SK-N-SH (cell line): ENCODE data around the gene MAN1B1. TPM values are rescaled to one million over a fixed set of nuclear protein-coding genes. Genes with fewer than 3 reads are reported as not detected.

ENCODE experiments used
- CTCF ChIA-PET: fragments of 300-600, 350-600 bp; formaldehyde crosslinking; extraction: SDS; loops from one replicate; lab custom pipeline; 2021; lab: Yijun Ruan, JAX
- POLR2A ChIA-PET: fragments of 350-600 bp; sonication (Branson Sonifier 250); formaldehyde crosslinking; extraction: SDS; loops from one replicate; lab custom pipeline; 2020; ENCODE audit warnings: antibody characterized with exemption, inconsistent platforms; lab: Yijun Ruan, JAX
- DNase-seq: peaks from one replicate; pipeline ENCODE4 v3.0.0; 2012
- H2AFZ ChIP-seq: fragments of 200-600 bp; sonication (generic); 2 replicates; pipeline ENCODE4 v1.8.1; 2016; ENCODE audit warnings: antibody characterized with exemption, mild to moderate bottlenecking, low read depth
- H3F3A ChIP-seq: fragments of 200-600 bp; sonication (generic); replicated peaks from 2 replicates; pipeline ENCODE3; 2016; ENCODE audit warnings: antibody characterized with exemption, mild to moderate bottlenecking; ENCODE audit not compliant: insufficient read depth
- H3K27ac ChIP-seq, 2 experiments: fragments of 200-500 bp in 1 of 2; fragments of 200-600 bp in 1 of 2; sonication (Bioruptor generic) in 1 of 2; sonication (generic), shearing (Covaris generic) in 1 of 2; 2 replicates each; pipeline versions ENCODE4 v1.5.1 to v1.6.1; 2014 to 2016; ENCODE audit warnings: low read depth in 2 of 2, inconsistent platforms in 1 of 2, low read length in 1 of 2, mild to moderate bottlenecking in 1 of 2, mixed read lengths in 1 of 2
- H3K27me3 ChIP-seq: fragments of 200-600 bp; sonication (generic), shearing (Covaris generic); 2 replicates; pipeline ENCODE4 v1.6.1; 2016; ENCODE audit warnings: mixed run types; ENCODE audit not compliant: insufficient read depth
- H3K36me3 ChIP-seq, 2 experiments: fragments of 200-500 bp in 1 of 2; fragments of 200-600 bp in 1 of 2; sonication (Bioruptor generic) in 1 of 2; sonication (generic) in 1 of 2; replicated peaks in 1 of 2; 2 replicates each; pipeline versions ENCODE3 to v1.5.1; 2014 to 2016; ENCODE audit warnings: low read length in 1 of 2, mild to moderate bottlenecking in 1 of 2; ENCODE audit not compliant: insufficient read depth in 2 of 2, control insufficient read depth in 1 of 2
- H3K4me1 ChIP-seq, 2 experiments: fragments of 200-500 bp in 1 of 2; fragments of 200-600 bp in 1 of 2; sonication (Bioruptor generic) in 1 of 2; sonication (generic), shearing (Covaris generic) in 1 of 2; 2 replicates each; pipeline versions ENCODE4 v1.5.1 to v1.6.1; 2014 to 2016; ENCODE audit warnings: low read depth in 1 of 2, low read length in 1 of 2, mixed run types in 1 of 2; ENCODE audit not compliant: insufficient read depth in 2 of 2, control insufficient read depth in 1 of 2
- H3K4me2 ChIP-seq: fragments of 200-600 bp; sonication (generic), shearing (Covaris generic); 2 replicates; pipeline ENCODE4 v1.6.1; 2017; ENCODE audit warnings: mixed run types
- H3K4me3 ChIP-seq, 2 experiments: fragments of 200-500 bp in 1 of 2; fragments of 200-600 bp in 1 of 2; sonication (Bioruptor generic) in 1 of 2; sonication (generic), shearing (Covaris generic) in 1 of 2; 2 replicates each; pipeline versions ENCODE4 v1.5.1 to v1.8.1; 2014 to 2016; ENCODE audit warnings: low read depth in 2 of 2, inconsistent platforms in 1 of 2, low read length in 1 of 2, mild to moderate bottlenecking in 1 of 2, mixed read lengths in 1 of 2, moderate library complexity in 1 of 2
- H3K79me2 ChIP-seq: fragments of 200-600 bp; sonication (generic); 2 replicates; pipeline ENCODE4 v1.8.1; 2017; ENCODE audit warnings: mild to moderate bottlenecking; ENCODE audit not compliant: insufficient read depth
- H3K9ac ChIP-seq: fragments of 200-600 bp; sonication (generic); 2 replicates; pipeline ENCODE4 v1.6.1; 2017; ENCODE audit warnings: mixed run types
- H3K9me2 ChIP-seq: fragments of 200-600 bp; sonication (generic); 2 replicates; pipeline ENCODE4 v1.6.1; 2017; ENCODE audit warnings: mixed run types
- H3K9me3 ChIP-seq: fragments of 200-600 bp; sonication (generic); 2 replicates; pipeline ENCODE4 v1.6.1; 2017; ENCODE audit warnings: mixed run types, mild to moderate bottlenecking, moderate library complexity
- H4K20me1 ChIP-seq: fragments of 200-600 bp; sonication (generic); 2 replicates; pipeline ENCODE4 v1.6.1; 2017; ENCODE audit warnings: mild to moderate bottlenecking, mixed run types; ENCODE audit not compliant: insufficient read depth
- FOXJ3 ChIP-seq: sonication (generic); formaldehyde crosslinking; IDR thresholded peaks from 2 replicates; pipeline ENCODE4 v1.5.1; 2020; ENCODE audit warnings: mild to moderate bottlenecking, missing genetic modification reagents
- JUND ChIP-seq: IDR thresholded peaks from 2 replicates; pipeline ENCODE4 v1.4.0; 2012
- MEF2A ChIP-seq: IDR thresholded peaks from 2 replicates; pipeline ENCODE4 v1.4.0; 2012; ENCODE audit warnings: low read depth, borderline replicate concordance
- NFIC ChIP-seq: IDR thresholded peaks from 2 replicates; pipeline ENCODE4 v1.4.0; 2012; ENCODE audit warnings: borderline replicate concordance
- POLR2AphosphoS5 ChIP-seq: IDR thresholded peaks from 2 replicates; pipeline ENCODE4 v1.6.1; 2012; ENCODE audit warnings: low read depth, low read length
- RCOR1 ChIP-seq: fragments of 150-350 bp; IDR thresholded peaks from 2 replicates; pipeline ENCODE4 v1.6.1; 2017; ENCODE audit warnings: antibody characterized with exemption, low read length
- RXRA ChIP-seq: IDR thresholded peaks from 2 replicates; pipeline ENCODE4 v1.4.0; 2012; ENCODE audit warnings: low read depth, mild to moderate bottlenecking, borderline replicate concordance
- SIN3A ChIP-seq: IDR thresholded peaks from 2 replicates; pipeline ENCODE4 v1.6.1; 2012; ENCODE audit warnings: low read depth, mild to moderate bottlenecking, low read length, moderate library complexity, borderline replicate concordance
- TCF12 ChIP-seq: IDR thresholded peaks from 2 replicates; pipeline ENCODE4 v1.4.0; 2012
- TEAD4 ChIP-seq: IDR thresholded peaks from 2 replicates; pipeline ENCODE4 v1.4.0; 2012; ENCODE audit warnings: mild to moderate bottlenecking, borderline replicate concordance; ENCODE audit not compliant: insufficient read depth
- WGBS: methylation state at CpG from one replicate; pipeline ENCODE4 v1.1.6; 2017; ENCODE audit warnings: low lambda C conversion rate; 5-methylcytosine and 5-hydroxymethylcytosine counted together
- polyA plus RNA-seq, 3 experiments: library from polyadenylated mRNA; depleted of rRNA; stranded (reverse); fragments of >200 nt; gene quantifications; 2 replicates each; pipeline ENCODE4 v1.2.3, GENCODE V29; 2012
- TF ChIP-seq, protein P1 (sequence below): fragments of 200-600 bp; sonication (generic); IDR thresholded peaks from 2 replicates; pipeline ENCODE4 v1.6.1; 2017; ENCODE audit warnings: antibody characterized with exemption, mild to moderate bottlenecking, moderate library complexity
- TF ChIP-seq, protein P2 (sequence below): fragments of 150-350 bp; IDR thresholded peaks from 2 replicates; pipeline ENCODE4 v1.6.1; 2017; ENCODE audit warnings: antibody characterized with exemption, low read length, low read depth, borderline replicate concordance
- TF ChIP-seq, protein P3 (sequence below): IDR thresholded peaks from 2 replicates; pipeline ENCODE4 v1.6.1; 2012; ENCODE audit warnings: mild to moderate bottlenecking, low read depth, low read length, moderate library complexity

MAN1B1 gene
- polyA plus RNA-seq, 1 of the 3 experiments (the other 2 are of a cell fraction), result 57.8 TPM

DNA sequence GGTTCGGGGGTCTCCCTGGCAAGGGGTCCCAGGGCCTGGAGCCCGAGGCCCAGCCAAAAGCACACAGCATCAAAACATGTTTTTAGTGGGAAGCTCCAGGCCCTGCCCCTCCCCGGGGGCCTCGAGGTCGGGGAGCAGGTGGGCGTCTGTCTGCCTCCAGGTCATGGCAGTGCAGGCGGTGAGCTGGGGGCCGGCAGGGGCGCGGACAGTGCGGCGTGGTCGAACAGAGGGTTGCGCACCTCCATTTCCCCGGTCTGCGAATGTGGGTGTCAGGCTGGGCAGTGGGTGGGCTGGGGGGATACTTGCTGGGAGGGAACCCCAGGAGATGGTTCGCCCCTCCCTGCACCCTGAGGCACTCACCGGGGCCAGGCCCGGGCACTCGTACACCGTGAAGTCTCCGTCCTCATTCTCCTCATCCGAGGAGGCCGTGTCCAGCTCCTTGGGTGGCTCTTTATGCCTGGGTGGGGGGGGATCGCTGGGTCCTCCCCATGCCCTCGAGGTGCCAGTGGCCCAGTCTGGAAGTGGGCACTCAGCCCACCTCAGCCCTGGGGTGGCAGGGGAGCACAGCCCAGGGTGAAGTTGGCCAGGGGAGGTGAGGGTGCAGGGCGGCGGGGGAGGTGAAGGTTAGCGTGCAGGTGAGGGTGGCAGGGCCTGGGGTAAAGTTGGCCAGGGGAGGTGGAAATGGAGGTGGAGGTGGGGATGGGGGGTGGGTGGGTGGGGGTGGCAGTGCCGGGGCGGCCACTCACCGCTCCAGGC is 47.0 kb upstream of the MAN1B1 start:
- CTCF ChIA-PET, result interaction anchor here (0.8 to 15.1 kb wide), 6 partner anchors 9 to 197 kb away, joined by 3 to 350 read pairs (median 10); partner anchors contain the start of genes AJM1, C8G, FBXW5 and LCN12
- Histone ChIP-seq H3K9ac (no peak overlapping the region), H3F3A (peaks cover 3% of the 10 kb centered on the region), H3K79me2 (no peaks in the 10 kb centered on the region), H3K9me2 (no peaks in the 10 kb centered on the region), H2AFZ (no peak overlapping the region), H3K4me3 (no peak overlapping the region), H3K27ac (no peak overlapping the region), H3K9me3 (no peaks in the 10 kb centered on the region), H4K20me1 (peaks cover 17% of the 10 kb centered on the region), H3K4me1 (peaks cover 8 to 23% of the 10 kb centered on the region in 2 experiments; a peak in 2 of 4 replicates), H3K4me2 (no peak overlapping the region), H3K36me3 (peaks cover 0 to 19% of the 10 kb centered on the region in 2 experiments), H3K27me3 (no peaks in the 10 kb centered on the region)
- DNase-seq, result no peak
- POLR2A ChIA-PET, result interaction anchor here (0.5 to 0.6 kb wide), 2 partner anchors 148 to 165 kb away, joined by 3 to 4 read pairs; no protein-coding TSS in a partner anchor
- no peak for TF ChIP-seq POLR2AphosphoS5
- no peak for TF ChIP-seq RXRA
- no peak for TF ChIP-seq TEAD4
- TF ChIP-seq MEF2A, result no peak
- no peak for TF ChIP-seq NFIC
- TF ChIP-seq SIN3A, result no peak
- TF ChIP-seq FOXJ3 (CRISPR knock-in tag), result no peak
- TF ChIP-seq, protein P1, sequence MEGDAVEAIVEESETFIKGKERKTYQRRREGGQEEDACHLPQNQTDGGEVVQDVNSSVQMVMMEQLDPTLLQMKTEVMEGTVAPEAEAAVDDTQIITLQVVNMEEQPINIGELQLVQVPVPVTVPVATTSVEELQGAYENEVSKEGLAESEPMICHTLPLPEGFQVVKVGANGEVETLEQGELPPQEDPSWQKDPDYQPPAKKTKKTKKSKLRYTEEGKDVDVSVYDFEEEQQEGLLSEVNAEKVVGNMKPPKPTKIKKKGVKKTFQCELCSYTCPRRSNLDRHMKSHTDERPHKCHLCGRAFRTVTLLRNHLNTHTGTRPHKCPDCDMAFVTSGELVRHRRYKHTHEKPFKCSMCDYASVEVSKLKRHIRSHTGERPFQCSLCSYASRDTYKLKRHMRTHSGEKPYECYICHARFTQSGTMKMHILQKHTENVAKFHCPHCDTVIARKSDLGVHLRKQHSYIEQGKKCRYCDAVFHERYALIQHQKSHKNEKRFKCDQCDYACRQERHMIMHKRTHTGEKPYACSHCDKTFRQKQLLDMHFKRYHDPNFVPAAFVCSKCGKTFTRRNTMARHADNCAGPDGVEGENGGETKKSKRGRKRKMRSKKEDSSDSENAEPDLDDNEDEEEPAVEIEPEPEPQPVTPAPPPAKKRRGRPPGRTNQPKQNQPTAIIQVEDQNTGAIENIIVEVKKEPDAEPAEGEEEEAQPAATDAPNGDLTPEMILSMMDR, result no peak
- no peak for TF ChIP-seq TCF12
- TF ChIP-seq, protein P2, sequence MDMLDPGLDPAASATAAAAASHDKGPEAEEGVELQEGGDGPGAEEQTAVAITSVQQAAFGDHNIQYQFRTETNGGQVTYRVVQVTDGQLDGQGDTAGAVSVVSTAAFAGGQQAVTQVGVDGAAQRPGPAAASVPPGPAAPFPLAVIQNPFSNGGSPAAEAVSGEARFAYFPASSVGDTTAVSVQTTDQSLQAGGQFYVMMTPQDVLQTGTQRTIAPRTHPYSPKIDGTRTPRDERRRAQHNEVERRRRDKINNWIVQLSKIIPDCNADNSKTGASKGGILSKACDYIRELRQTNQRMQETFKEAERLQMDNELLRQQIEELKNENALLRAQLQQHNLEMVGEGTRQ, result no peak
- TF ChIP-seq, protein P3, sequence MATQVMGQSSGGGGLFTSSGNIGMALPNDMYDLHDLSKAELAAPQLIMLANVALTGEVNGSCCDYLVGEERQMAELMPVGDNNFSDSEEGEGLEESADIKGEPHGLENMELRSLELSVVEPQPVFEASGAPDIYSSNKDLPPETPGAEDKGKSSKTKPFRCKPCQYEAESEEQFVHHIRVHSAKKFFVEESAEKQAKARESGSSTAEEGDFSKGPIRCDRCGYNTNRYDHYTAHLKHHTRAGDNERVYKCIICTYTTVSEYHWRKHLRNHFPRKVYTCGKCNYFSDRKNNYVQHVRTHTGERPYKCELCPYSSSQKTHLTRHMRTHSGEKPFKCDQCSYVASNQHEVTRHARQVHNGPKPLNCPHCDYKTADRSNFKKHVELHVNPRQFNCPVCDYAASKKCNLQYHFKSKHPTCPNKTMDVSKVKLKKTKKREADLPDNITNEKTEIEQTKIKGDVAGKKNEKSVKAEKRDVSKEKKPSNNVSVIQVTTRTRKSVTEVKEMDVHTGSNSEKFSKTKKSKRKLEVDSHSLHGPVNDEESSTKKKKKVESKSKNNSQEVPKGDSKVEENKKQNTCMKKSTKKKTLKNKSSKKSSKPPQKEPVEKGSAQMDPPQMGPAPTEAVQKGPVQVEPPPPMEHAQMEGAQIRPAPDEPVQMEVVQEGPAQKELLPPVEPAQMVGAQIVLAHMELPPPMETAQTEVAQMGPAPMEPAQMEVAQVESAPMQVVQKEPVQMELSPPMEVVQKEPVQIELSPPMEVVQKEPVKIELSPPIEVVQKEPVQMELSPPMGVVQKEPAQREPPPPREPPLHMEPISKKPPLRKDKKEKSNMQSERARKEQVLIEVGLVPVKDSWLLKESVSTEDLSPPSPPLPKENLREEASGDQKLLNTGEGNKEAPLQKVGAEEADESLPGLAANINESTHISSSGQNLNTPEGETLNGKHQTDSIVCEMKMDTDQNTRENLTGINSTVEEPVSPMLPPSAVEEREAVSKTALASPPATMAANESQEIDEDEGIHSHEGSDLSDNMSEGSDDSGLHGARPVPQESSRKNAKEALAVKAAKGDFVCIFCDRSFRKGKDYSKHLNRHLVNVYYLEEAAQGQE, result no peak
- no peak for TF ChIP-seq JUND
- TF ChIP-seq RCOR1, result no peak
- 92% methylated on average over 12 of the region's 32 CpGs for WGBS
